Panc1 (cell line): ENCODE data around the gene MAGI2. TPM values are rescaled to one million over a fixed set of nuclear protein-coding genes. Genes with fewer than 3 reads are reported as not detected.

Source experiments
- ATAC-seq: fragments of 200-7000 bp; cut with Tn5 transposase; 2 replicates; pipeline ENCODE4 v1.9.1; 2020; ENCODE audit warnings: mild to moderate bottlenecking, moderate library complexity
- BruUV-seq: library from RNA; stranded (reverse); fragments of 400-500 nt; replicated peaks from 2 replicates; lab custom pipeline; 2021; lab: Mats Ljungman, UMichigan
- CTCF ChIA-PET: fragments of 300-600 bp; sonication (Branson Sonifier 250); formaldehyde crosslinking; loops from one replicate; lab custom pipeline; 2022; ENCODE audit warnings: antibody characterized with exemption; lab: Charles Lee
- POLR2A ChIA-PET: fragments of 300-600 bp; sonication (Branson Sonifier 250); formaldehyde crosslinking; loops from one replicate; lab custom pipeline; 2022; ENCODE audit warnings: antibody characterized with exemption; lab: Charles Lee
- DNase-seq: peaks from one replicate; pipeline ENCODE4 v3.0.0-alpha.2; 2010; ENCODE audit warnings: low read depth, low spot score
- H3K27ac ChIP-seq: 2 replicates; pipeline ENCODE4 v1.5.1; 2011; ENCODE audit warnings: mild to moderate bottlenecking, low read length, inconsistent platforms
- H3K27me3 ChIP-seq: fragments of 200-500 bp; sonication (Bioruptor generic); 2 replicates; pipeline ENCODE4 v1.6.0; 2014; ENCODE audit warnings: low read length, inconsistent platforms; ENCODE audit not compliant: control insufficient read depth, insufficient read depth
- H3K36me3 ChIP-seq: fragments of 200-500 bp; sonication (Bioruptor generic); 2 replicates; pipeline ENCODE4 v1.5.1; 2014; ENCODE audit warnings: inconsistent platforms, mild to moderate bottlenecking, low read length, moderate library complexity; ENCODE audit not compliant: control insufficient read depth, insufficient read depth
- H3K4me1 ChIP-seq: 2 replicates; pipeline ENCODE4 v1.5.1; 2011; ENCODE audit warnings: inconsistent platforms, mild to moderate bottlenecking, low read length, moderate library complexity; ENCODE audit not compliant: control insufficient read depth, insufficient read depth
- H3K4me3 ChIP-seq, 2 experiments: 2 replicates each; pipeline ENCODE4 v1.5.1; 2011 to 2012; ENCODE audit warnings: low read depth in 2 of 2, low read length in 2 of 2, mild to moderate bottlenecking in 2 of 2, inconsistent platforms in 1 of 2, moderate library complexity in 1 of 2
- H3K9me3 ChIP-seq: fragments of 200-500 bp; sonication (Bioruptor generic); 2 replicates; pipeline ENCODE4 v1.5.1; 2014; ENCODE audit warnings: low read depth, mild to moderate bottlenecking, inconsistent platforms, low read length, moderate library complexity; ENCODE audit not compliant: control insufficient read depth, insufficient read depth
- CTCF ChIP-seq: fragments of 450-650 bp; IDR thresholded peaks from 2 replicates; pipeline ENCODE4 v1.5.1; 2017; ENCODE audit warnings: mild to moderate bottlenecking
- POLR2AphosphoS5 ChIP-seq: IDR thresholded peaks from 2 replicates; pipeline ENCODE4 v1.6.1; 2012; ENCODE audit warnings: mild to moderate bottlenecking, low read depth, low read length, moderate library complexity
- SIN3A ChIP-seq: IDR thresholded peaks from 2 replicates; pipeline ENCODE4 v1.6.1; 2012; ENCODE audit warnings: low read depth, mild to moderate bottlenecking, low read length, moderate library complexity, borderline replicate concordance; ENCODE audit not compliant: insufficient read depth
- TCF7L2 ChIP-seq: IDR thresholded peaks from 2 replicates; pipeline ENCODE4 v1.6.1; 2011; ENCODE audit warnings: mild to moderate bottlenecking, low read depth, low read length, inconsistent platforms
- in situ Hi-C: cut with HindIII; loops from 2 replicates; pipeline ENCODE4 v1.10.0; 2016; ENCODE audit warnings: low sequenced_read_pairs, low pct_unique_long_range_greater_than_20kb
- intact Hi-C: fragments of 100-400 bp; cut with micrococcal nuclease; formaldehyde crosslinking; loops from one replicate; pipeline ENCODE4 v1.10.0; 2022; ENCODE audit not compliant: unreplicated experiment
- total RNA-seq: library from RNA; stranded (reverse); gene quantifications from one replicate; pipeline ENCODE4 v1.2.1, GENCODE V29; 2021; ENCODE audit not compliant: unreplicated experiment
- TF ChIP-seq, protein P1 (sequence below), 2 experiments: IDR thresholded peaks; 2 replicates each; pipeline ENCODE4 v1.6.1; 2011 to 2012; ENCODE audit warnings: low read depth in 2 of 2, control low read depth in 1 of 2, low read length in 1 of 2, mild to moderate bottlenecking in 1 of 2, moderate library complexity in 1 of 2; ENCODE audit not compliant: insufficient read depth in 1 of 2

MAGI2 gene
- total RNA-seq, 1 experiment from 2014 or later: 5.4 TPM

DNA sequence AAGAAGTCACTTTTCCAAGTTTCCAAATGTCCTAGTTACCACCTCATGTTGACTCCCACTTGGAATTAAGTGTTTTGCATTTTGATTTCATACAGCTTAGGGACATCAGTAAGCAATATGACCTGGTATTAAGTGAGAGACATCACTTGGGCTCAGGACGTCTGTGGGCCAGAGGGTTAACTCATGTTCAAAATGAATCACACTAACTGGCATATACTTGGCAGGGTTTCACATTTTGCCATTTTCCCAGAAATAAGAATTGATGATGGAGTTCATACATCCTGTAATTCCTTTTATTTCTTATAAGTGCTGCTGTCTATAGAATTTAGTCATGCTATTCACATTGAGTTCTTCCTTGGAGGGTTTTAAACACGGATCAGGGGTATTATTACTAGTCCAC, 1138.3 kb downstream of the MAGI2 start:
- in situ Hi-C loops (no loop called here), intact Hi-C loops (no loop called here)
- no TSS peak for BruUV-seq
- no peak for TF ChIP-seq TCF7L2
- TF ChIP-seq SIN3A: no peak
- TF ChIP-seq POLR2AphosphoS5: no peak
- Histone ChIP-seq H3K4me3 (no peak overlapping the region), H3K9me3 (no peaks in the 10 kb centered on the region), H3K36me3 (no peaks in the 10 kb centered on the region), H3K27me3 (peaks cover 5% of the 10 kb centered on the region; the same call in 1 of the 2 replicates), H3K4me1 (no peaks in the 10 kb centered on the region), H3K27ac (no peak overlapping the region)
- no peak for DNase-seq
- CTCF ChIA-PET: no interaction called here
- no peak for ATAC-seq
- POLR2A ChIA-PET: no interaction called here

GRCh38 chr7:78311181-78311580, 1142.3 kb downstream of the MAGI2 start:
- POLR2A ChIA-PET: no interaction called here
- BruUV-seq: no TSS peak

More at GRCh38 chr7:78311181-78311580, 1142.3 kb downstream of the MAGI2 start:
- H3K4me3 ChIP-seq: no peak overlapping the region
- CTCF ChIA-PET: no interaction called here
- no peaks in the 10 kb centered on the region for H3K9me3 ChIP-seq
- TF ChIP-seq, protein P1, sequence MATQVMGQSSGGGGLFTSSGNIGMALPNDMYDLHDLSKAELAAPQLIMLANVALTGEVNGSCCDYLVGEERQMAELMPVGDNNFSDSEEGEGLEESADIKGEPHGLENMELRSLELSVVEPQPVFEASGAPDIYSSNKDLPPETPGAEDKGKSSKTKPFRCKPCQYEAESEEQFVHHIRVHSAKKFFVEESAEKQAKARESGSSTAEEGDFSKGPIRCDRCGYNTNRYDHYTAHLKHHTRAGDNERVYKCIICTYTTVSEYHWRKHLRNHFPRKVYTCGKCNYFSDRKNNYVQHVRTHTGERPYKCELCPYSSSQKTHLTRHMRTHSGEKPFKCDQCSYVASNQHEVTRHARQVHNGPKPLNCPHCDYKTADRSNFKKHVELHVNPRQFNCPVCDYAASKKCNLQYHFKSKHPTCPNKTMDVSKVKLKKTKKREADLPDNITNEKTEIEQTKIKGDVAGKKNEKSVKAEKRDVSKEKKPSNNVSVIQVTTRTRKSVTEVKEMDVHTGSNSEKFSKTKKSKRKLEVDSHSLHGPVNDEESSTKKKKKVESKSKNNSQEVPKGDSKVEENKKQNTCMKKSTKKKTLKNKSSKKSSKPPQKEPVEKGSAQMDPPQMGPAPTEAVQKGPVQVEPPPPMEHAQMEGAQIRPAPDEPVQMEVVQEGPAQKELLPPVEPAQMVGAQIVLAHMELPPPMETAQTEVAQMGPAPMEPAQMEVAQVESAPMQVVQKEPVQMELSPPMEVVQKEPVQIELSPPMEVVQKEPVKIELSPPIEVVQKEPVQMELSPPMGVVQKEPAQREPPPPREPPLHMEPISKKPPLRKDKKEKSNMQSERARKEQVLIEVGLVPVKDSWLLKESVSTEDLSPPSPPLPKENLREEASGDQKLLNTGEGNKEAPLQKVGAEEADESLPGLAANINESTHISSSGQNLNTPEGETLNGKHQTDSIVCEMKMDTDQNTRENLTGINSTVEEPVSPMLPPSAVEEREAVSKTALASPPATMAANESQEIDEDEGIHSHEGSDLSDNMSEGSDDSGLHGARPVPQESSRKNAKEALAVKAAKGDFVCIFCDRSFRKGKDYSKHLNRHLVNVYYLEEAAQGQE (IDR thresholded peaks at IDR 0.05; ENCODE audit: insufficient read depth in 1 of 2, low read depth in 2 of 2, low read length in 1 of 2): no peak
- no peak for TF ChIP-seq CTCF
- no peak for TF ChIP-seq SIN3A
- no peak for TF ChIP-seq POLR2AphosphoS5
- H3K27ac ChIP-seq: no peak overlapping the region
- in situ Hi-C loops (no loop called here), intact Hi-C loops (no loop called here)
- no peaks in the 10 kb centered on the region for H3K36me3 ChIP-seq
- no peaks in the 10 kb centered on the region for H3K27me3 ChIP-seq
- no peak for DNase-seq
- no peaks in the 10 kb centered on the region for H3K4me1 ChIP-seq
- no peak for ATAC-seq
